Amygdala (tissue), 56 donors: ENCODE data around the gene SDCBP2.

Experiments used
- DNase-seq, 56 donors: peaks; one replicate each; lab custom pipeline; 2025; lab: John Stamatoyannopoulos, UW

SDCBP2 gene

DNA sequence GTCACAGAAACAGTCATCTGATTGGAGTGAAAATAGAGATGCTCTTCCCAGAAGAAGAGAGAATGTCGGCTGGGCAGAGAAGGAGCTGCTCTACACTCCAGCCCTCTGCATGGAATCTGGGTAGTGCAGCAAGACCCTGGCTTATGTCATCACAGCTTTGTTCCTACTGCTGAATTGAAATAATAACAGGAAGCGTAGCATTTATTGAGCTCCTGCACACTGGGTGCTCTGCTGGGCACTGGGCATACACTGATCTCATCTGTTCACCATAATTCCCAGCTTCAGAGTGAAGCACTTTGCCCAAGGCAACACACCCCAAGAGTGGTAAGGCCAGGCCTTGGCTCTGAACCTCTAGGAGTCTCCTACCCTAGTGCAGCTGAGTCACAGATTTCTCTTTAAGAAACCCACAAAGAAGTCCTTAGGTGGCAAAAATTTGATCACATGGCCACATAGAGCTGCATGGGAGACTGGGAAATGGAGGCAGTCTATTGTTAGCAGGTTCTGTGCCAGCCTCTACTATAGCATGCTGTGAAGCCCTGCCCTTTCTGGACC lies 3.9 kb upstream of the SDCBP2 start:
- DNase-seq, result no peak

GRCh38 chr20:1331801-1332453 lies 3.0 kb upstream of the SDCBP2 start:
- DNase-seq, result no peak

DNA sequence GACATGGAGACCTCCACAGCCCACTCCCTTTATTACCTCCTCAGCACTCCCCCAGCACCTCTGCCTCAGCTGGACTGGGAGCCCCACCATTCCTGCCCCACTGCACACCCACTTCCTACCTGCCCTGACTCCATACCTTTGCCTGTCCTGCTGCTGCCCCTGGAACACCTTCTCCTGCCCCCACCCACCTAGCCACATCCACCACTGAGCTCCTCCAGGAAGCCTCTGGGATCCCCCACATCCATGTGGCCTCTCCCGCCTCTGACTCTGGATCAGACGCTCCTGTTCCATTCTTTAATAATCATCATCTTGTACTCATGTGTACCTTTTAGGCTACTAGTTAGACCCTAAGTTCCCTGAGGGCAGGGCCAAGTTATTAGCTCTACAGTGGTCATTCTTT lies 2.2 kb upstream of the SDCBP2 start:
- no peak for DNase-seq

- DNase-seq, result peak in 18 of 56 donors; percentile 20 to 70 (median 38)
Observed at GRCh38 chr20:1330075-1330830, 1.3 kb upstream of the SDCBP2 start.

- no peak for DNase-seq
Observed at GRCh38 chr20:1327827-1328679, 886 bp downstream of the SDCBP2 start.

DNA sequence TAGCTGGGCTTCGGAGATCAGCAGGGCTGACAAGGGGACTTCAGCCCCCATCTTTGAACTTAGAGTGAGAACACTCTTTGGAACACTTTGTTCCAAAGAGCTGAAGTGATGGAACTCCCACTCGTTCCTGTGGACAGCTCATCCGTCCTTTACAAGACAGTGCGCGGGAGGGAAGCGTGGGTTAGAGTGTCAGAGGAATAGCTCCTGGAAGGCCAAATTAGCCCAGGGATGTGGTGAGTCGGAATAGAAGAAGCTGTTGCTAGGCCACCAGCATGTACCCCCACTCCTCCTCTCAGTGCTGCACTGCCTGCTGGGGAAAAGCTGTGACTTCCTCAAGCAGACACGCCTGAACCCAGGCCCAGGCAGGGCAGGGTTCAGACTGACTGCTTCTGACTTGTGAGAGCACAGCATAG lies 1.7 kb downstream of the SDCBP2 start:
- peak in 30 of 56 donors; percentile 16 to 88 (median 52) for DNase-seq

- DNase-seq, result no peak
Observed at GRCh38 chr20:1326031-1326930, 2.7 kb downstream of the SDCBP2 start.

GRCh38 chr20:1325173-1326030 lies 3.5 kb downstream of the SDCBP2 start:
- DNase-seq, result peak; percentile 73 to 98 (median 91)

DNA sequence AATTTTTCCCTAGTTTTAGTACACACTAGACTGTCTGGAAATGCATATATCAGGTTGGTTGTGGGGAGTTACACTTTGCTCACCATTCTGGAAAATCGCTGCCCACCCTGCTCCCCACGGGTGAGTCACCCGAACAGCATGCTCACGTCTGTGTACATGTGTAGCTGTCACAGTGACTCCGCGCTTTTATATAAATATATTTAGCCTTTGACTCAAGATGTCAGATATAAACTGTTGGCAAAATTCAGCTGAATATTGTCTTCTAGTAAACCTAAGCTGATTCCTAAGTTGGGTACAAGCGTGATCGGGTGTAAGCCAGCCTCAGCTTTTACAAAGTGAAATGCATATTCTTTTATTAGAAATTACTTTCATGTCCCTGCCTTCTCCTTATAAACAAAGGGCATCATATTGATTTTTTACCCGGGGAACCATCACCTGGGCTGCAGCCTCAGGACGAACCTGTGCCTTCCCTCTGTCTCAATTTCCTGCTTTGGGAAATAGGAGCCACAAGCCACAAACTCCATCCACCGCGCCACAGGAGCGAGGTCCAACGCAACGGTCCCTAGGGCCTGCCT lies 4.3 kb downstream of the SDCBP2 start:
- DNase-seq, result peak in 1 of 56 donors; percentile 35

- no peak for DNase-seq
Observed at GRCh38 chr20:1323830-1324597, 4.9 kb downstream of the SDCBP2 start.

DNA sequence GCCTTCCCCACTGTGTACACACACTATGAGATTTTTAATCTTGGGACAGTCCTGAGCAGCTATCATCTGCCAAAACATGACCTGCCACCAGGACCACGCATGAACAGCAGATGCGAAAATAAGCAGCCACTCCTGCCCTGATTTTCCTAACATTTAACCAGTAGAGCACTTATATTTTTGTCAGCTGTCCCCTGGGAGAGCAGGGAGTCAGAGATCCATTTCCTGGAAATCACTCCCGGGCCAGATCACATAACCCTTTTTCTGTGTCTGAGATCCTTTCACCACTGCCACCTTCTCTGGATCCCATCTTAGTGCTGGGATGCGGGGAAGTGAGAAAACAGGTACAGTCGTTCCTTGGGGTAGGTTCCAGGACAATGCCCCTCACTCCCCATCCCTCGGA lies 5.7 kb downstream of the SDCBP2 start:
- no peak for DNase-seq

- DNase-seq, result peak in 12 of 56 donors; percentile 12 to 60 (median 30)
Observed at GRCh38 chr20:1322511-1323245, 6.3 kb downstream of the SDCBP2 start.

DNA sequence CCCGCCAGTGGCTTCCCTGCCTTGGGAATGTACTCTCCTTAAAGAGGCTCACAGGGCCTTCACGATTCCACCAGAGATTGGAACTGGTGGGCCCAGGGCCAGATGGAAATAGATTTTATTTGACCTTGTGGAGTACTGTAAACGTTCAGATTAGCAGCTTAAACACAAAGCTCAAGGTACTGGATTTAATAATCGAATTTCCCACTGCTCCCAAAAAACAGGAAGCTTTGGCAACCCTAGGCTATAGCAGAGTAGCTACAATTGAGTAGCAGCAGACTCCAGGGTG lies 7.3 kb downstream of the SDCBP2 start:
- no peak for DNase-seq

GRCh38 chr20:1320902-1321653 lies 7.9 kb downstream of the SDCBP2 start:
- no peak for DNase-seq

DNA sequence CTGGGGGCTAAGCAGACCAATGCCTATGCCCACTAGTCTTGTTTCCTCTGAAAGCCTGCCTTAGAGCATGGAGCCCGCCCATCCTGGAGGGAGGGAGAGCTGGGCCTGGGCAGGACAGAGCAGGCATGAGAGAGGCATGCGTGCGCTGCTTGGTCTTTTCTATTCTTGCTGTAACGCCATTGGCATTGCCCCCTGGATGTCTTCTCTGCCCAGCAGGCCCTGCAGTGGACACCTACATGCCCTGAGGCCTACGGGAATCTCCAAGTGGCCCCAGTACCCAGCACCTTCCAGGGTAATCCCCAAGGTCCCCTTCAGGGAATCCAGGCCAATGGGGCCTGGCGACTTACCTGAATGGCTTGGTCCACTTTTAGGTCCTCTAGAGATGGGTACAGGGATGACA lies 8.9 kb downstream of the SDCBP2 start:
- no peak for DNase-seq

DNA sequence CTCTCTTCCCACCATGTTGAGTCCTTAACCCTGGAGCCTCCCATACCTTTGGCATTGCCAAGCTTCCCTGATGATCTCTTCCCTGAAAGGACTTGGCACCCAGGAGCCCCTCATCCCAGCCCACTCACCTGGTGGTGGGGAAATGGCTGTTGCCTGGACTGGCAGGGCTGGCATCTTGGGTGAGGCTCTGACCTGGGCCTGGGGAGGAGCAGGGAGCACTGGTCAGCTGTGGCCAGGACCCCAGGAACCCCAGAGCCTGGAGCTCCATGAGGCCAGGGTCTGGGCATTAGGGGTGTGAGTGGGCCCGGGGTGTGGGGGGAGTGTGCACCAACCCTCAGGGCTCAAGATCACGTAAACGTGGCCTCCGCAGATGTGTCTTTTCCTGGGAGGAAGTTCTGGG lies 9.5 kb downstream of the SDCBP2 start:
- DNase-seq, result no peak

DNA sequence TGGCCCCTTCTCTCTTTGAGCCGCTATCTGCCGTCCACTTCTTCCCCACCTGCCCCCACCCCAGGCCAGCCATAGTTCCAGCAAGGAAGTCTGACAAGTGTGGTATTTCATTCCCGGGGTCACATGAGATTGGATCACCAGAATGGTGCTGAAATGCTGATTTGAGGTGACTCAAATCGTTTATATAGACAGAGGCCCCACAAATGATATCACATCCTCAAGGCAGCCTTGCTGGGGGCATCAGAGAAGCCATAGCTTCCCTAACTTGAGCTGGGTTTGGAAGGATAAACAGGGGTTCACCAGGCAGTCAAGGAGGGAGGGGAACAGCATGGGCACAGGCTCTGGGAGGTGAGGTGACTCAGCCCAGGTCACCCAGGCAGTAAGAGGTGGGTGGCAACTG lies 9.9 kb downstream of the SDCBP2 start:
- no peak for DNase-seq
